GM18507 (cell line): ENCODE measurements around the gene MAT2A.

Source experiments
- DNase-seq: peaks from one replicate; pipeline ENCODE4 v3.0.0; 2011; ENCODE audit warnings: low read depth; ENCODE audit not compliant: insufficient read length; ENCODE audit errors: extremely low spot score
- FAIRE-seq: peaks from 2 replicates; lab custom pipeline; 2011; peaks lifted over from hg19 to GRCh38; lab: Jason Lieb, UNC

Gene MAT2A

DNA sequence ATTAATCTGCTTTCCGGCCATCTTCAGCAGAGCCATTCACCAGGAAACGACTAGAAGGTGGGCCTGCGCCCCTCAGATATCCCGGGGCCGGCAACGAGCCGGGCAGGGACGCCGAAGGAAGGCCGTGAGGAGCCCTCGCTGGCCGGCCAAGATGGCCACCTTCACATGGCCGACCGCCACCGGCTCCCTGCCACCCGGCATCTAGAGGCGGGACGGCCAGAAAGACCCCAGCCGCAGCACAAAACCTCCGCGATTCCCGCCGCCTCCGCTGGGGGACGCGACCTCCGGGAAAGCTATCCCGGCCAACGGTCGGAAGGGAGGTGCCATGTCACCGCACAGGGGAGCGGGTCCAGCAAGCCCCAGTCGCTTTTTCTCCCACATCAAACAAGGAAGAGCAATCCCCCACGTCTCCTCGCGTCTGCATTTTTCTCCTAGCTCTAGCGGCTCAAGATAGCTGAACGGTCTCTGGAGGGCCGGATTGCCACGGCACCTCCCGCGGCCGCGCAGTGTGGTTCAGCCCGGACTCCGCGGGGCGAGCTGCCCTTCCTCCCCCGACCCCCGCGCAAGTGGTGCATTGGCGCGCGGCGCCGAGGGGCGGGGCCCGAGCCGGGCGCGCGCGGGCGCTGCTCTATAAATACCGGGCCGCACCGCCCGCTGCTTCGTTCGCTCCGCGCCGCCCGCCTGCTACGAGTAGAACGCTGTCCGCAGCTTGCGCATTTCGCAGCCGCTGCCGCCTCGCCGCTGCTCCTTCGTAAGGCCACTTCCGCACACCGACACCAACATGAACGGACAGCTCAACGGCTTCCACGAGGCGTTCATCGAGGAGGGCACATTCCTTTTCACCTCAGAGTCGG lies at the start of gene MAT2A:
MAT2A (plus strand) TSS at position 662 of the 854 bp plus-strand sequence; CDS start at position 782, 120 bp downstream.
- FAIRE-seq: peak; percentile 75

DNA sequence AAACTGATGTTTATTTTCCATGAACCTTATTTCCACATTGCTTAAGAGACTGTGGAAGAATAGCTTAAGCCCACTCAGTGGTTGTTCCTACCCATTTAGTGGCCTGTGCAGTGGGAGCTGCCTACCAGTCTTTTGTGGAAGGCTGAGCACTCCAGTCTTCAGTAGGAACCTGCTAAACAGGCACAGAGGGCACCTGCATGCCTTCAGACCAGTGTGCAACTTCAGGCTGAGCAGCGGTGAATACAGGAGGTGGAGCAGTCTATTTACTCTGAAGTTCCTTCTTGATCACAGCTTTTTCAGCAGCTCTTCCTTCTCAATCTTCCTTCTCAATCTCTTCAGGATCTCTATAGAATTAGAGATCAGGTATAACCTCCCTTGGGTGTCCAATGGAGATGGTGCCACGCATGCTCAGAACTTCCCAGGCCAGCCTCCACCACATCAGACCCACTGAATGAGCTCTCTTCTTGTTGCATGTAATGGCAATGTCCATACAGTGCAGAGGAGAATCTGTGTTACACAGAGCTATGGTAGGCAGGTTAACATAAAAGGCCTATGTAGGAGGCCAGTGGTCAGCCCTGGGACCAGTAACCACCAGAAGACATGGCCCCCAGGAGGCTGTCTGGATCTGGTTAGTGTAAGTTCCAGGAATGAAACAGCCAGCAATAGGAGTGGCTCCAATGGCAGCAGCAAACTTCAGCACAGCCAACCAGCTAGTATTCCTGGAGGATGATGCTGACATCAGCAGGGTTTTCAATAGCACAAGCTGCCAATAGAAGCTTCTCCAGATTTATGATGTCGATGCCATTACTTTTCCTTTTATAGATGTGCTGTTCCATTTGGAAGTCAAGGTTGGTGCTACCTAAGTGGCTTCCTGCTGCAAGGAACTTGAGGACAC lies 47.9 kb upstream of the MAT2A start:
- DNase-seq: no peak
- FAIRE-seq: no peak

More for the DNA sequence above, at the start of gene MAT2A:
- DNase-seq: peak; percentile 83

DNA sequence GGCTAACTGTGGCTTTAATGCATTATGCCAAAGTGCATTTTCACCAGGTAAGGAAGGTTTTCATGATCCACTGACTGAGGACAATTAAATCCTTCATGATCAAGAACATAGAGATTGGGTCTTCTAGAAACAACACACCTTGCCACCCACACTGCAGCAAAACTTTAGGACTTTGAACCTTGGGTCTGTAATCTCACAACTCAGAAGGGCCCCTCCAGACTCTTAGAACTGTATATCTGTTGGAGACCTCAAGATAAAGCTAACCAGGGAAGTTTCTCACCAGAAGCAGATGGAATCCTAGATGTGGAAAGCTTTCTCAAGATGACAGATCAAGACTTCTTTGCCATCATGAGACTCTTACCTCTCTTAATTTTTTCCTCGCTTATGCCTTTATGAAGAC lies 42.5 kb upstream of the MAT2A start:
- FAIRE-seq (no peak), DNase-seq (no peak)

DNA sequence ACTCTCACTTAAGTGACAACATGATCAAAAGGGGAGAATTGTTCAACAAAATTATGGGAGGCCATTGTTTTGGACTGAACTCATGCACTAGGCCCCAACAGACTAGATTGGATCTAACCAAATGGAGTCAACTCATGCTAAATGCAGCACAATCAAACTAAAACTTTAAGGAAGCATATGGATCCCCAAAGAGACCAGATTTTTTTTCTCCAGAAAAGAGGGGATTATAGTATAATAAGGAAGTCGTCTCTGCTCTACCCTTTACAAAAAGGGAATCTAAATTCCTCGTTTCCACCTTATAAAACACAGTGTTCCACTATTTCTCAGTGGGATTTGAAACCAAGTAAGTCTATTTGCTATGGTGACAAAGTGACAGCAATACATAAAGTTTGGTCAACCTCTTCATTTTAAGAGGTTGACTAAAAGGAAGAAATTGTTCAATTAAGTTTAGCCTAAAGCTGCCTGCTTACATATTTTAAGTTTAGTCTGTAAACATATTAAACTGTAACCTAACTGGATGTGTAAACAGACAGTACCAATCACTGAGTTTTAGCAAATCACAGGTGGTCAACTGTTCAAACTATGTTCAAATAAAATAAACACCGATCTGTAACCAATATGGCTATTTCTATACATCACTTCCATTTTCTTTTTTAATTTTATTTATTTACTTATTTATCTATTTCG lies 40.9 kb upstream of the MAT2A start:
- DNase-seq: no peak
- no peak for FAIRE-seq

DNA sequence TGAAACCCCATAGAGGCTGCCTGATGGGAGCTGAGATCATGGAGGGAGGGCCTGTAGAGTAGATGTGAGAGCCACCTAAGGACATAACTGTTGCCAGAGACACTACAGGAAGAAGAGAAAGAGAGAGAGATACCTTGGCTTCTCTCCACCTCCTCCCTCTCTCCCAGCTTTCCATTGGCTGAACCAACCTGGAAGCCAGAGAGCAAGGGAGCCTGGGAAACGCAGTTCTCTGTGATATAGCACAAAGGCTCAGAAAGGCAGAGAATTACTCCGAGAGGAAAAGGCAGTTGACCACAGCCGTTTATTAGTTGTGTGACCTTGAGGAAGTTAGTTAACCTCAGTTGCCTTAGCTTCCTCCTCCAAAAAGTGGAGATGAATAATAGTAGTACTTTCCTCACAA lies 37.7 kb upstream of the MAT2A start:
- DNase-seq: no peak
- FAIRE-seq: no peak

DNA sequence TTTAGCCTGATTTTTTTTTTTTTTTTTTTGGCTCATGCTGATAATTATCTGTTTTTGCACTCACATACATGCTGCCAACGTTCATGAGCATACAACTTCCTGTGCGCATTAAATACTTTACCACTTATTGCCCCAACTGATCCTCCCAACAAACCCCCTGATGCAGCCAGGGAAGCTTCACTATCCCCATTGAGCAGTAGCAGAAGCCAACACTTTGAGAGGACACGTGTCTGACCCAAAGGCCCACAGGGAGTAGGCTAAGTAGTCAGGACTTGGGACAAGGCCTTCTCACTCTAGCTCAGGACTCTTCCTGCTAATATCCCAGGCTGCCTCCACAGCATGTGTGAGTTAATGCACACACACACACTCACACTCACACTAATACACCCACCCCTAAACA lies 36.2 kb upstream of the MAT2A start:
- no peak for DNase-seq
- no peak for FAIRE-seq

DNA sequence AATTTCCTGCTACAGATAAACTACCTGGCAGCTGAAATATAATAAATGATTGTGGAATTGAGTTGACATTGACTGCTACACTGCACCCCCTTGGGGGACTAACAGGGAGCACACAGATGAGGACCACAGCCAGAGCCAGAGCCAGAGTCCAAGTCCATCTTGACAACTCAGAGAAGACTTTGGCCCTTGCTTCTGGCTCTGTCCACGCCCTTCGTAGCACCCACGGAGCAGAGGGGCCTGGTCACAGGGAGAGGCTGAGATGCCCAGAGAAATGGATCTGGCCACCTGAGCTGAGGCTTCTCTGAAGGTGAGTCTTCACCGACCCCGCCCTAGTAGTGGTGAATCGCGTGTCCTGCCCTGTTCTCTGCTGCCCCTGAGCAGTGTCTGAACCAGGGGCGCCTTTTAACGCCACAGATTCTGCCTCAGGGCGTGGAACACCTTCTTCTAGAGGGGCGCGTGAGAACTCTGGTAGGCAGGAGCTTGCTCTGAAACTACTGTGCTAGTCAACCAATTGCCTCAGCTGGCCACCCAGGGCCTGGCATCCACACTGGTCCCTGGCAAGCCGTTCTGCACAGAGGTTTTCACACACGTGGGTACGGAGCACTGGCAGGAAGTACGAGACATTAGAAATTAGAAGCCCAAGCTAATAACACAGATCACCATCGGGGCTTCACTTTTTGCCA lies 35.7 kb upstream of the MAT2A start:
- DNase-seq (no peak), FAIRE-seq (no peak)

DNA sequence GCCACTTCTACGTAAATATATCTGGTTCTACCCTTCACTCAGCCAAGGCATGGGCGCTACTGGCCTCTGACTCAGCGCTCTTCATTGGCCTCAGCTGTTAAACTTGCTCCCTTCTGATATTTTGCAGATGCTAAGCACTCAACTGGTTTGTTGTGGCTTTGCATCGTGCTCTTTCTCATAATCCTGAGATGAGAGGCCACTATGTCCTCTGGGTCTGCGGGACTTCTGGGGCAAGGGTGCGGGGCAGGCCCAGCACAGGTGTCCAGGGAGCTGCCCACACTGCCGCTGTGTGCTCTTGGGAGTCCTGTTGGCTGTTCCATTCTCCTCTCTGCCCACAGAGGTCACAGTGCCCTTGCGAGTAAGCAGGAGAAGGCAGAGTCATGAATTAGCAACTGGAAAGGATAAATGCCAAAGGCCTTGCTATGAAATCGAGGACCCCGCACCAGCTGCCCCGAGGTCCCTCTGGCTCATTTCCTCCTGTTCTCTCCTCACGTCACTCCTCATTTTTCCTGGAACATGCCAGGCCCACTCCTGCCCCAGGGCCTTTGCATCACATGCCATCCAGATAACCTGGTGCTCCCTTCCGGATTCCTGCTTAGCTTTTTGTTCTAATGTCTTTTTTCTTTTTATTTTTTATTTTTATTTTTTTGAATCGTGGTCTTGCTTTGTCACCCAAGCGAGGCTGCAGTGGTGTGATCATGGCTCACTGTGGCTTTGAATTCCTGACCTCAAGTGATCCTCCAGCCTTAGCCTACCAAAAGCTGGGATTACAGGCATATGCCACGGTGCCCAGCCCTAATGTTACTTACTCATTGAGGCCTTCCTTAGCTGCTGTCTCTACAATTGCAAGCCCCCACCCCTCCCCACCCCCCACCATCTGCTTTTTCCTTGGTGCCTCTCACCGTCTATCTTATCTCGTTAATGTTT lies 34.9 kb upstream of the MAT2A start:
- DNase-seq (no peak), FAIRE-seq (no peak)

DNA sequence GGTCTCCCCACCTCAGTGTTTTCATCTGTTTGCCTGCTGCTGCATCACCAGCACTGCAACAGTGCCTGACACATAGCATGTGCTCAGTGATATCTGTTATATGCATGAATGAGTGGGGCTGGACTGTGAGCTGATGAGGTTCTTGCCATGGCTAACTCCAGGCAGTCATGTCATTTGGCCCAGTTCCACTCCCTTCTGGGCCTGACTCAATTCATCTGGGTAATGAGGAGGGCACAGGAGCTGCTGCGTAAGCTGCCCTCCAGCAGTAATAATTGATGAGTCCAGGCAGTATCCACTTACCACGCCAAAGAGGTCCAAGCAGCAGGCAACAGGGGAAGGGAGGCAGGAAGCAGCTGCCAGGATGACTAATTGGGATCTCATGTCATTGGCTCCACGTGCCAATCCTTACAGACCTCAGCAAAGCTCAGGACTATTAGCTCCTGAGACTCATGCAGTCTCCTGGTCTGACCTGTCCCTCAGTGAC lies 34.1 kb upstream of the MAT2A start:
- no peak for DNase-seq

DNA sequence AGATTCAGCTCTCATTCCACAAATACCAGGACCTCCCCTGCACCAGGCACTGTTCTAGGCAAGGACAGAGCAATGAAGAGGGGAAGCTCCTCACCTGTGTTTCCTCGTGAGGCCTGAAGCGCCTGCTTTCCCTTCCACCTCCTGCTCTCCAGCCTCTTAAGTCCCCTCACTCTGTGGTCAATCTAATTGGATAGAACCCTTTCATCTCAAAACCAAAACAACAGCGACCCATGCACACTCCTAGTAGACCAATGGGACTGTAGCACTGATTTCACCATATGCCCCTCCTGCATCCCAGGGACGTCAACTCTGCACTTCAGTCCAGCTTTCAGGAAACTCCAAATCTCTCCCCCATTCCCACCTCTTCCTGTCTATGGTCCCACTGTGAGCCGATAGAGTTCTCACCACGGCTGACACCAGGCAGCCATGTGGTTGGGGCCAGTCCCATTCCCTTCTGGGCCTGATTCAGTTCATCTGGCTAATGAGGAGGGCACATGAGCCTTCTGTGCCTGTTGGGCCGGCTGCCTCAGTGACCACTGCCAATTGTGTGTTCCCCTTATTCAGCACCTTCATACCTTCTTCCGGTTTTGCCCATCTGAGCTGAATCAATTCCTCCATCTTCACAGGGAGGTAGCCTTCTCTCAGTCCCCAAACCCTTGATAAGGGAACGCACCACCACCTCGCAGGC lies 33.3 kb upstream of the MAT2A start:
- no peak for DNase-seq
- no peak for FAIRE-seq

More for the DNA sequence above, 34.1 kb upstream of the MAT2A start:
- FAIRE-seq: no peak

DNA sequence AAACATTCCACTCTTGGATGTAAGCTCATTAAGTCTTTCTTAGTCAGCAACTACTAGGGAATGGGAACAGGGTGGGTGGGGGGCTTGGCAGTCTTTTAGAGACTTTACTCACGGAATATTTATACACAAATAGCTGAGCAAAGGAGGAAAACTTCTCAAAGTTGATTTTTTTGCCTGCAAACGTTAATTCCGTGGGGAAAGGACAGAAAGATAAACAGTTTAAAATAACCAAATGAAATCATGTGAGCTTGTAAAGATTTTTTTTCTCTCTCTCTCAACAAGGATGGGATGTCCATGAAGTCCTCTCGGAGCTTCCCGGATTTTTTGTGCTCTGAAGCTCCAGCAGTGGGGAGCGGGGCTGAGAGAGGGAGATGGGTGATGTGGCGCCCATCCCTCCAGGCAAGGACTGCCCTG lies 32.2 kb upstream of the MAT2A start:
- no peak for DNase-seq
- FAIRE-seq: no peak

DNA sequence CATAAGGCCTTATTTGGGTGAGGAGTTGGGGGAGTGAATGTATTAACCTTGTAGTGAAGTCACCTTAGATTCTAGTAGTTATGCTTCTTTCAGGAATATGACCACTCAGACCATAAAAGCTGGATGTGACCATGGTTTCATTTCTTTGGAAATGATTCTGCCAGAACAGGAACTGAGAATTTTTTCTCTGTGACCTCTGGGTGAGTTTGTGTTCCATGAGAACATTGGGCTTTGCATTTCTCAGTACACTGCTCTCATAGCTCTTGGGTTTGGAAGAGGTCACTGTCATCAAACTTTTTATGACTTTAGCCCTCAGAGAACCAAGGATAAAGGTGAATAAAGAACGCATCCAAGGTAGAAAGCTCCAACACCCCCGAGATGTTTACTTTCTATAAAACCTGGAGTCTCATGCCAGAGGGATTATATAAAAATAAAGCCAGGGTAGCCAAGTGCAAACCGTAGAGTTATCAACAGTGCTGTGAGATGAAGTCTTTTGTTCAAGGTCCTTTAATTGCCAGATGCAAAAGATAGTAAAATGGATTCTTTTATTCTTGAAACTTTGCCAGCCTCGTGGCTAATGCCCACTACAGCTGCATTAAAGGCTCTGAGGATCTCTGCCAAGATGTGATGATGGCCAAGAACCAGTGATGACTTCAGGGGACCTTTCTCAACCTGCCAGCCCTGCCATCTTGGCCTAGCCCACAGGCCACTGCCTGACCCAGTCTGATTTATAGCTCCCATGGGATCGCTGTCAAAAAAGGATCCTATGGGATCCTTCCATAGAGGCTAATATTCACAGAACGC lies 27.8 kb upstream of the MAT2A start:
- no peak for FAIRE-seq
- DNase-seq: no peak

DNA sequence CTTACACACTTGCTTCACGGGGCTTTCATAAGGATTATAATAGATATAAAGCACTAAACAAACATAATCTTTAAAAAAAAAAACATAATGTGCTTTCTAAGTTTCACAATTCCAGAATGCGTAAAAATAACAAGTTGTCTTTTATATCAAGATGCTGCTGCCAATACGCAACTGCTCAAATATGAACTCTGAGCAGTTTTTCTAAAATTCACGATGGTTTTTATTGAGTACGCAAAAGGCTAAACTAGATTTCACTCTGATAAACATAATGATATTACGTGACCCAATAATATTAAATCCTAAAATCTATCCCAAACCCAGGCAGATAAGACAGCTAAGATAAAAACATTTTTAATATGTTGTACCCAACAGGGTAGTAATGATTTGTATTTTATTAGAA lies 24.6 kb upstream of the MAT2A start:
- FAIRE-seq: no peak
- no peak for DNase-seq

DNA sequence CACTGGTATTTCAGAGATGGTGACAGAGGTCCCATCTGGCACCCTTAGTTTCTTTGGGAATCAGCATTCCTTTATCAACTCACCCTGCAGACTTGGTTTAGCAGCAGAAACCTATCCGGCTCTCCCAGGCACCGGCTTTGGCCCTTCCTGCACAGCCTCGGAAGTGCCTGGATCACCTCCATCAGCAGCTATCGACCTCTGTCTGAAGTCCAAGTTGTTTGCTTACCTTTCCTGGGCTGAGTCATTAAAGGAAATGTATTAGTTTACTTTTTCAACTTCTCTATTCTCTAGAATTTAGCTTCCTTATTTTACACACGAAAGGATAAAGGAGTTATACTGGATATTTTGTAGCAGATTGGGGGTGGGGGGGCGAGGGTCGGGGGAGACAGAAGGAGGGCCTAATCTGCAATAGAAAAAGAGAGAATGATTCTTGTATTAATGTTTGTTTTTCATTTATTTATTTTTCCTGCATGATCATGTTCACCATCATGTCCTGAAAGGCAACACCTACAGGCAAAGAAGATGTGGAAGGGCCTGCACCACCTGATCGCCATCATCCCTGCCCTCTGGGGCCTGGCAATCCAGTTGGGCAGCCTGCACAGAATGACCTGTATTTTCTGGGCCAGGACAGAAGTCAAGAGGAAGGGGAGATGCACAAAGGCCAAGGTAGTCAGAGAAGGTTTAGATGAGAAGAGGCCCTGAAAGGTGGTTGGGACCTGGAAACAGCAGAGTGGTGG lies 22.1 kb upstream of the MAT2A start:
- DNase-seq: no peak
- FAIRE-seq: no peak

DNA sequence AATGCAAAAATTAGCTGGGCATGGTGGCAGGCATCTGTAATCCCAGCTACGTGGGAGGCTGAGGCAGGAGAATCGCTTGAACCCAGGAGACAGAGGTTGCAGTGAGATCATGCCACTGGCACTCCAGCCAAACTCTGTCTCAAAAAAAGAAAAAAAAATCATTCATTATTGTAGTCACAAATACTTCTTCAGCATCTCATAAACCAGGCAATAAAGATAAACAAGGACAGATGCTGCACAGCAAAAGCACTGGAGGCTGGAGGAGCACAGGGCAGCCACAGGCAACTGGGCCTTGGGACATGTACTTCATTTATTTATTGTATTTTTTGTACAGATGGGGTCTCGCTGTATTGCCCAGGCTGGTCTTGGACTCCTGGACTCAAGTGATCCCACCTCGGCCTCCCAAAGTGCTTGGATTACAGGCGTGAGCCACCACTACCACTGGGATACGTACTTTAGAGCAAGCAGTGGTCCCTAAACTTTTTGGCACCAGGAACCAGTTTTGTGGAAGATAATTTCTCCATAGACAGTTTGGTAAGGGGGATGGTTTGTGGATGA lies 16.8 kb upstream of the MAT2A start:
- FAIRE-seq (no peak), DNase-seq (no peak)
